Fibroblast of skin of abdomen (primary cell): Measurements from ENCODE around the gene MID1.

Source experiments
- DNase-seq: peaks from one replicate; pipeline ENCODE4 v3.0.0-alpha.2; 2013

Gene MID1

GRCh38 chrX:10529344-10529743 is 91.0 kb downstream of the MID1 start:
- peak; percentile 55 for DNase-seq

GRCh38 chrX:10526451-10526850 is 93.9 kb downstream of the MID1 start:
- peak; percentile 74 for DNase-seq

DNA sequence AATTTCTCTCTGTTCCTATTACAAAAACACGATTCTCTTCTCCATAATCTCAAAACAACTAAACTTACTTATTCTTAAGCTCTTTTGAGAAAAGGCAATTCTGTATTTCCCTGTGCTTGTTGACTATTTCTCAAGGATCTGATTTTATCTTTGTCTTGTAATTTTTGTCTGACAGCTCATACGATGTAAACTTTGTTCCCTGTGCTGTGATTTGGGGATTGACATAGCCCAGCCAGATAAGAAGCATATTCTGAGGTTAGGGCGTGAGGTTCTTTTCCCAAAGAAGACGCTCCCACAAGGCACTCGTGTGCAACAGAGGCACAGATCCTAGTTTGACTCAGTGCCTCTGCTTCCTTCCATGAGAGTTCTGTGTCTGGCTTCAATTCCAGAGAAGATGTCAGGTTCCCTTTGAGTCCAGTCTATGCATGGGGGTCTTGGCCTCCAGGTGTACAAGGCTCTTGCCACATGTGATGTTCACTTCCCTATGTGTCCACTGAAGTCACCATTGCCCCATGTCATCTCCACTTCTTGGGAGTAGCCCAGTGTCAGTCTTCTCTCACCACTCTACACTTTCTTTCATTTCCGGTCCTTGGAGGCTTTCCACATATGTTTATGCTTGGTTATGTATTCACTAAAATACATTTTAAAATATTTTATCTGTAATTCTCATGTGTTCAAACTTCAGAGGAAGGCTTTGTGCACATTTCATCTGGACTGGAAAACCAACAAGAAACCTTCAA is 94.8 kb downstream of the MID1 start:
- DNase-seq, result no peak

- no peak for DNase-seq
Measured at GRCh38 chrX:10524578-10524977, 95.8 kb downstream of the MID1 start.

GRCh38 chrX:10519761-10520160 is 100.6 kb downstream of the MID1 start:
- DNase-seq, result peak; percentile 24

DNA sequence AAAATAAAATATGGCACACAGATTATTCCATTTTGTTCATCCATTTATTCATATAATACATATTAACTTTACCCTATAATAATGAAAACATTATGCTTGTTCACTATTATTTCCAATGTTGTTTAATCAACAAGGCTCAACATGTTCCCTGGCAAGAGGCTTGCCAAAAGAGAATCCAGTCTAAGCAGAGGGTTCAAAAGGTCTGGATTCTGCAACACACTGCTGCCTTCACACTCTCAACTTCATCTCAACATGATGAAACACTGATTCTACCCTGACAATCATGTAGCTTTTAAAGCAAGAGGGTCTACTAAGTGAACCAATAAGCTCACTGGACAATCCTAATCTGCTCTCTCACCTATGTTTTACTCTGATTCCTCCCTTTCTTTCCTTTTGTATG is 101.1 kb downstream of the MID1 start:
- DNase-seq, result no peak

DNA sequence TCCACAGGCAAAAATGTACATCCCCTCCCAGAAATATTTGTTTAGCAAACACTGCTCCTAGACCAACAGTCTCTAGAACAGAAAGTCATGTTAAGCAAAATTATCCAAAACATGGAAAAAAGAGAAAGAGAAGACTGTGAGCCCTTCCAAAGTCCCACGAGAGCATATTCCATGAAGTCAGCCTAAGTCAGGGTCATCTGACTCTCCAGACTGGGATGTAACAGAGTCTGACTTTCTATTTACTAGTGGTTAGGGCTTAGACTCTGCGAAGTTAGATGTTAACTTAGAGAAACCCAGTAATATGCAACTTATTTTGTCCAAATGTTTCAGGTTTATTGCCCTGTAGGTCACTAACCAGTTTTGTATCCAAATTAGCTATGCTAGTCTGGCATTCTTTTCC is 102.3 kb downstream of the MID1 start:
- no peak for DNase-seq

GRCh38 chrX:10516781-10517322 is 103.5 kb downstream of the MID1 start:
- no peak for DNase-seq

- DNase-seq, result no peak
Measured at GRCh38 chrX:10514891-10515290, 105.5 kb downstream of the MID1 start.

DNA sequence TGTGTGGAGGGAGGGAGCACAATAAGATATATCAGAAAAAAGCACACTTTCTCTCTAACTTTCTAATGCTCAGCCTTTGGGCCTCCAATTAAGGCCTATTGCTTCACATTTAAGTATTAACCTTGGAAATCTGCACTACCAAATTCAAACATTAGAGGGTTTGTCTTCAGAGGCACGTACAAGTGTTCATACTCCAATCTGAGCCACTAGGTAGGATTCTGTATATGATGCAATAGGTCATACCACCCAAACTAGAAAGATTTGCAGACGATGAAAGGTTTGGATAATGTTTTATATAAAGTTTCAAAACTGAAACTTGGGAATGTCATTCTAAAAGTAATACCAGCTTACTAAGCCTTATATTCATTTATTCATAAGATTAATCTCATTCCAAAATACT is 106.4 kb downstream of the MID1 start:
- DNase-seq, result no peak

DNA sequence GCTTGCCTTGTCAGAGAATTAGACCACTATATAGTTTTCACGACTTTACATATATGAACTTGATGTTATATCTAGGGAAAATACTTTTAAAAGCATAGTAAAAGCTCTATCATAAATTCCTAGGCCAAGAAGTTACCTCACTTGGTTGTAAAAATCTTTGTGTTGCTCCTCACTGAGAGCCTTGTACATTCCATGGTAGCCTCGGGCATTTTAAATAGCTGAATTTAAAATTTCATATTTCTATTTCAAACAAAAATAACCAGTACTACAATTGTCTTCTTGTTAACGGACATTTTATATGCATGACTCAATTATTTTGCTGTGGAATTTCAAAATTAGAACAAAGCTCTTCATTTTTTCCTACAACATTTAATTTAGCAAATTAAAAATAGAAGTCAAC is 107.6 kb downstream of the MID1 start:
- no peak for DNase-seq

GRCh38 chrX:10512258-10512657 is 108.1 kb downstream of the MID1 start:
- peak; percentile 64 for DNase-seq

DNA sequence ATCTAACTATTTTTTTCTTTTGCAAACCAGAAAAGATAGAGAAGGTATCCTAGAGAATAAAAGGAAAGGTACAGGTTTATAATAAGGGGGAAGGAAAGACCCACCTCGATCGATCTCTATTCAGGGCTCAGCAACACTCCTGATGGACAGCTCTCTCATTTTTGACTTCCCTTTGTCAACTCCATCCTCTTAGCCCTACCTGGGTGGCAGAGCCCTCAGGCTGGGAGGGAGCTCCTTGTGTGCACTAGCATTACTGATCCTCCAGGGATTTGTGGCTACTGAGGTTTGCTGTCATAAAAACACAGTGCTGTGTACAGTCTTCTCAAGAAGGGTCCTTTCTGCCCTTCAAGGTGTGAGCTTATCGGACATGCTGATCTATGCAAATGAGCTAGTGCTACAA is 111.0 kb downstream of the MID1 start:
- DNase-seq, result no peak

- no peak for DNase-seq
Measured at GRCh38 chrX:10508891-10509290, 111.5 kb downstream of the MID1 start.

GRCh38 chrX:10507876-10508275 is 112.5 kb downstream of the MID1 start:
- DNase-seq, result peak; percentile 21

DNA sequence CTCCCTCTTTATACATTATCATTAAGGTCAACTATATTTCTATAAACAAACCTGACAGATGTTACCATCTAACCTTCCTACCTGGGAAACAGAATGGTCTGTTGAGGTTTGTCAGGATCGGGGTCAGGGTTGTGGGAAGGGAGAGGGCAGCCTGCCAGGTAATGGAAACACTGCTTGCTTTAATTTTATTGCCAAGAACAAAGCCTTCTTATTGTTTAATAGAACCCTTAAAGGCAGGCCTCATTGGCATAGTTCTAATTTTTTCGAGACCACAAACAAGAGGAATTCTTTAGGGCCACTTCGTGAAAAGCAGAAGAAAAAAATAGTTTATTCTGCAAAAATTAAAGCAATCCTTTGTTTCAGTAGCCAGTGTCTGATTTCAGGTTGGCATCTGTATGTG is 113.2 kb downstream of the MID1 start:
- peak; percentile 54 for DNase-seq

GRCh38 chrX:10506781-10507180 is 113.6 kb downstream of the MID1 start:
- no peak for DNase-seq

- no peak for DNase-seq
Measured at GRCh38 chrX:10505726-10506125, 114.7 kb downstream of the MID1 start.

GRCh38 chrX:10502961-10503360 is 117.4 kb downstream of the MID1 start:
- no peak for DNase-seq

- no peak for DNase-seq
Measured at GRCh38 chrX:10501611-10502010, 118.8 kb downstream of the MID1 start.

- DNase-seq, result peak; percentile 75
Measured at GRCh38 chrX:10496345-10496965, 123.9 kb downstream of the MID1 start.

GRCh38 chrX:10495677-10496076 is 124.7 kb downstream of the MID1 start:
- DNase-seq, result no peak

DNA sequence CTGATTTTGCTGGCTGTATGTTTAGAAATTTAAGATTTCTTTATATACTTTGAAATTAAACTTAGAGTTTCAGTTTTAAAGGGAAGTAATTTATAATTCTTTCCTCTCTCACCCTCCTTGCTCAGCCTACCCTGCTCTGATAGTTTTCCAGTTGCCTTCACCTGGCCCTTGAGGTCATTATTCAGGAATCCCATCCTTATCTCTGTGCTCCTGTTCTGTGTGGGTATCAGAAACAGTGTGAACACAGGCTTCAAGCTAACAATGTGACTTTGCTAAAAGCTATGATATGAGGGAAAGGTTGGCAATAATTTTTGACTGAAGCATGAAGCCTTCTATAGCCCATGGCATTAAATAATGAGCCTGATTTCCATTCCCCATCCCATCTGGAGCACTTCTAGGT is 128.1 kb downstream of the MID1 start:
- no peak for DNase-seq

DNA sequence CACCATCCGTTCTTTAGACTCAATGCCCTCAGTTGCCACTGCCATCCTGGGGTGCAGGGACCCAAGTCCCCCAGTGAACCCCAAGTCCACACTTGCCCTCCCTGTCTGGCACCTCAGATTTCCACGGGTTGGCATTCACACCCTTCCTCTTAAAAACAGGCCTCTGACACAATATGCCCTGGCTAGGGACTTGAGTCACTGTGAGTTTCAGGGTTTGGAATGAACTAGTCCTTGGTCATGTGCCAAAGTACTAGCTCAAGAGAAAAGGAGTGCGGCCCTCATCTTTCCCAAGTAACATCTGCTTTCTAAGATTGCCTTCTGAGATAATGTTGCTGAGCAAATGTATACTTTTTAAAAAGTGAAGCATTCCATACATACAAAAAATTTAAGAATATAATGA is 134.0 kb downstream of the MID1 start:
- DNase-seq, result peak; percentile 73
